AG04450 (cell line): ENCODE data around the gene MAP1A. TPM values are rescaled to one million over a fixed set of nuclear protein-coding genes. Genes with fewer than 3 reads are reported as not detected.

Source experiments
- CTCF ChIA-PET: fragments of 300-600, 350-600 bp; formaldehyde crosslinking; extraction: SDS; loops from one replicate; lab custom pipeline; 2022; ENCODE audit warnings: antibody characterized with exemption, inconsistent platforms; lab: Charles Lee
- POLR2A ChIA-PET: fragments of 350-600 bp; formaldehyde crosslinking; extraction: SDS; loops from one replicate; lab custom pipeline; 2021; ENCODE audit warnings: antibody characterized with exemption, inconsistent platforms; lab: Yijun Ruan, JAX
- DNase-seq: peaks from one replicate; pipeline ENCODE4 v3.0.0-alpha.2; 2011; ENCODE audit warnings: low read depth, low spot score
- H3K27ac ChIP-seq: one replicate; pipeline ENCODE4 v1.5.1; 2012; ENCODE audit warnings: low read depth, low read length, control low read depth
- H3K27me3 ChIP-seq: one replicate; pipeline ENCODE4 v1.6.0; 2012; ENCODE audit warnings: low read length; ENCODE audit not compliant: control insufficient read depth, insufficient read depth
- H3K4me3 ChIP-seq: 2 replicates; pipeline ENCODE4 v1.5.1; 2011; ENCODE audit warnings: mild to moderate bottlenecking, low read depth, low read length, control low read depth
- H3K9me3 ChIP-seq: 2 replicates; pipeline ENCODE4 v1.5.1; 2012; ENCODE audit warnings: low read length; ENCODE audit not compliant: control insufficient read depth, insufficient read depth
- polyA plus RNA-seq: library from polyadenylated mRNA; depleted of rRNA; stranded (reverse); fragments of >200 nt; gene quantifications from 2 replicates; pipeline ENCODE4 v1.2.3, GENCODE V29; 2011
- TF ChIP-seq, protein P1 (sequence below): IDR thresholded peaks from 2 replicates; pipeline ENCODE4 v1.5.1; 2011; ENCODE audit warnings: low read depth, low read length, control low read depth, inconsistent platforms

Gene MAP1A
- polyA plus RNA-seq, 1 experiment = 48.5 TPM

DNA sequence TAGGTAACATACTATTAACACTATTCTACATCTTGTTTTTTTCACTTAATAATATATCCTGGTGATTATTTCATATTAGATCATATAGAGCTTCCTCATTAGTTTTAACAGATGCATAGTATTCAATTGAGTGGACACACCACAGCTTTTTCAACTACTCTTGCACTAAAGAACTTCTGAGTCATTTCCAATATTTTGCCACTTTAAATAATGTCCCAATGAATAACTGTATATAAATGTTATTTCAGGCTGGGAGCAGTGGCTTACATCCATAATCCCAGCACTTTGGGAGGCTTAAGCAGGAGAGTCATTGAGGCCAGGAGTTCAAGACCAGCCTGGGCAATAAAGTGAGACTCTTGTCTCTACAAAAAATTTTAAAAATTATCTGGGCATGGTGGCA, 26.9 kb downstream of the MAP1A start:
- TF ChIP-seq, protein P1, sequence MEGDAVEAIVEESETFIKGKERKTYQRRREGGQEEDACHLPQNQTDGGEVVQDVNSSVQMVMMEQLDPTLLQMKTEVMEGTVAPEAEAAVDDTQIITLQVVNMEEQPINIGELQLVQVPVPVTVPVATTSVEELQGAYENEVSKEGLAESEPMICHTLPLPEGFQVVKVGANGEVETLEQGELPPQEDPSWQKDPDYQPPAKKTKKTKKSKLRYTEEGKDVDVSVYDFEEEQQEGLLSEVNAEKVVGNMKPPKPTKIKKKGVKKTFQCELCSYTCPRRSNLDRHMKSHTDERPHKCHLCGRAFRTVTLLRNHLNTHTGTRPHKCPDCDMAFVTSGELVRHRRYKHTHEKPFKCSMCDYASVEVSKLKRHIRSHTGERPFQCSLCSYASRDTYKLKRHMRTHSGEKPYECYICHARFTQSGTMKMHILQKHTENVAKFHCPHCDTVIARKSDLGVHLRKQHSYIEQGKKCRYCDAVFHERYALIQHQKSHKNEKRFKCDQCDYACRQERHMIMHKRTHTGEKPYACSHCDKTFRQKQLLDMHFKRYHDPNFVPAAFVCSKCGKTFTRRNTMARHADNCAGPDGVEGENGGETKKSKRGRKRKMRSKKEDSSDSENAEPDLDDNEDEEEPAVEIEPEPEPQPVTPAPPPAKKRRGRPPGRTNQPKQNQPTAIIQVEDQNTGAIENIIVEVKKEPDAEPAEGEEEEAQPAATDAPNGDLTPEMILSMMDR = no peak
- H3K9me3 ChIP-seq = no peaks in the 10 kb centered on the region
- H3K4me3 ChIP-seq = no peak overlapping the region
- no peak overlapping the region for H3K27ac ChIP-seq
- POLR2A ChIA-PET = no interaction called here
- CTCF ChIA-PET = no interaction called here
- no peaks in the 10 kb centered on the region for H3K27me3 ChIP-seq
- DNase-seq = no peak

DNA sequence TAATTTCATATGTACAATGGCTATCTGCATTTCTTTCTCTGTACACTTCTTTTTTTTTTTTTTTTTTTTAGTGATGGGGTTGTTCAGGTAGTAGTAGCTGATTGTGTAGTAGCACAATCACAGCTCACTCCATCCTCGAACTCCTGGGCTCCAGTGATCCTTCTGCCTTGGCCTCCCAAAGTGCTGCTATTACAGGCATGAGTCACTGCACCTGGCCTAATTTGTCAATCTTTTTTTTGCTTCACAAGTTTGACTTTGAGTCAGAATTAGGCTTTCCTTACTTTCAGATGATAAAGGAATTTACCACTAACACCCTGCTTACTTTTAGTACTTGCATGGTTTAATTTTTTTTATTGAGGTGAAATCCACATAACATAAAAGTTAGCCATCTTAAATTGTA, 28.0 kb downstream of the MAP1A start:
- H3K27me3 ChIP-seq = no peaks in the 10 kb centered on the region
- no peak for DNase-seq
- POLR2A ChIA-PET = no interaction called here
- no peaks in the 10 kb centered on the region for H3K9me3 ChIP-seq
- TF ChIP-seq, protein P1 = no peak
- no peak overlapping the region for H3K4me3 ChIP-seq
- CTCF ChIA-PET = no interaction called here
- no peak overlapping the region for H3K27ac ChIP-seq

DNA sequence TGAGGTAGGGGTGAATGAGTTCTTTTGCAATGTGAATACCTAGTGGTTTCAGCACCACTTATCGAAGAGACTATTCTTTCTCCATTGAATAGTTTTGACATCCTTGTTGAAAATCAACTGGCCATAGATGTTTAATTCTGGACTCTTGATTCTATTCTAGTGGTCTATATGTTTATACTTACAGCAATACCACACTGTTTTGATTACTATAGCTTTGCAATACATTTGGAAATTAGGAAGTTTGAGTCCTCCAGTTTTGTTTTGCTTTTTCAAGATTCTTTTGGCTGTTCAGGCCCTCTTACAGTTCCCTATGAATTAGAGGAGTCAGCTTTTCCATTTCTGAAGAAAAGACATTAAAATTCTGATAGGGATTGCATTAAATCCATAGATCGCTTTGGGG, 30.1 kb downstream of the MAP1A start:
- no peak overlapping the region for H3K4me3 ChIP-seq
- no peaks in the 10 kb centered on the region for H3K27me3 ChIP-seq
- DNase-seq = no peak
- TF ChIP-seq, protein P1 = no peak
- H3K27ac ChIP-seq = no peak overlapping the region
- ChIA-PET CTCF (no interaction called here), POLR2A (no interaction called here)
- no peaks in the 10 kb centered on the region for H3K9me3 ChIP-seq

DNA sequence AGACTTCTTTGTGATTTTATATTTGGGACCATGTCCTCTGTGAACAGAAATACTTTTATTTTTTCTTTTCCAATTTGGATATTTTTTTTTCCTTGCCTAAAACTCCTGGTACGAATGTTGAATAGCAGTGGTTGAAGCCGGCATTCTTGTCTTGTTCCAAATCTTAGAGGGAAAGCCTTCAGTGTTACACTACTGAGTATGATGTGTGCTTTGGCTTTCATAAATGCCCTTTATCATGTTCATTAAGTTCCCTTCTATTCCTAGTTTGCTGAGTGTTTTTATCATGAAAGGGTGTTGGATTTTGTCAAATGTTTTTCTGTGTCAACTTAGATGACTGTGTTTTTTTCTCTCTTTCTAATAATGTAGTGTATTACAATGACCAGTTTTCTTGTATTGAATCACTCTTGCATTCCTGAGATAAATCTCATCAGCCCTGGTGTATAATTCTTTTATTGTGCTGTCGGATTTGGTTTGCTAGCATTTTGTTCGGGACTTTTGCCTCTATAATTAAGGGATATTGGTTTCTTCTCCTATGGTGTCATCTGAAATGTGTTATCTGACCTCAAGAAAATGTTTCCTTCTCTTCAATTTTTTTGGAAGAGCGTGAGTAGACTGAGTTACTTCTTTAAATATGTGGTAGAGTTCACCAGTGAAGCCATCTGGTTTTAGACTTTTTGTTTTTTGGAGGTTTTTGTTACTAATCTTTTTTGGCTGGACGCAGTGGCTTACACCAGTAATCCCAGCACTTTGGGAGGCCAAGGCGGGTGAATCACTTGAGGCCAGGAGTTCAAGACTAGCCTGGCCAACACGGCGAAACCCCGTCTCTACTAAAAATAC, 33.3 kb downstream of the MAP1A start:
- ChIA-PET CTCF (no interaction called here), POLR2A (no interaction called here)
- DNase-seq = no peak
- TF ChIP-seq, protein P1 = no peak
- no peaks in the 10 kb centered on the region for H3K27me3 ChIP-seq
- H3K9me3 ChIP-seq = no peaks in the 10 kb centered on the region
- H3K27ac ChIP-seq = no peak overlapping the region
- H3K4me3 ChIP-seq = no peak overlapping the region

DNA sequence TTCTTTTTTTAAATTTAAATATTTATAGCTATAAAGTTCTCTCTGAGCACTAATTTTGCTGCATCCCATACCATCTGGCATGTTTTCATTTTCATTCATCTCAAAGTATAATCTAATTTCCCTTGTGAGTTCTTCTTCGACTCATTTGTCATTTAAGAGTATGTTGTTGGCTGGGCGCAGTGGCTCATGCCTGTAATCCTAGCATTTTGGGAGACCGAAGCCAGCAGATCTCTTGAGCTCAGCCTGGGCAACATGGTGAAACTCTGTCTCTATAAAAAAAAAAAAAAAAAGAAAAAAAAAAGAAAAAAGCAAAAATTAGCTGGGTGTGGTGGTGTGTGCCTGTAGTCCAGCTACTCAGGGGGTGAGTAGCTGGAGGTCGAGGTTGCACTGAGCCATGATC, 34.8 kb downstream of the MAP1A start:
- no peak overlapping the region for H3K4me3 ChIP-seq
- H3K27me3 ChIP-seq = no peaks in the 10 kb centered on the region
- DNase-seq = no peak
- TF ChIP-seq, protein P1 = no peak
- no peak overlapping the region for H3K27ac ChIP-seq
- ChIA-PET POLR2A (no interaction called here), CTCF (no interaction called here)
- no peaks in the 10 kb centered on the region for H3K9me3 ChIP-seq
